Sigmoid colon (tissue), 7 donors: Measurements from ENCODE around the gene COL4A2. TPM values are rescaled to one million over a fixed set of nuclear protein-coding genes. Genes with fewer than 3 reads are reported as not detected.
A peak's percentile ranks its signal among the peaks of the same experiment; 100 is the strongest.

Experiments
- DNase-seq: peaks from one replicate; pipeline ENCODE4 v3.0.0-alpha.2; 2019
- H3K27ac ChIP-seq, 4 donors: fragments of 200-600 bp; sonication (generic); one replicate each; pipeline ENCODE4 v1.5.1; 2016 to 2019; ENCODE audit warnings: mild to moderate bottlenecking in 1 of 4
- H3K27me3 ChIP-seq, 3 donors: fragments of 200-600 bp; sonication (generic); one replicate each; pipeline ENCODE4 v1.5.1; 2019; ENCODE audit warnings: mild to moderate bottlenecking in 1 of 3
- H3K36me3 ChIP-seq, 4 donors: fragments of 200-600 bp; sonication (generic); one replicate each; pipeline ENCODE4 v1.5.1; 2016 to 2019
- H3K4me1 ChIP-seq, 4 donors: fragments of 200-600 bp; sonication (generic); one replicate each; pipeline ENCODE4 v1.5.1; 2017 to 2019
- H3K4me3 ChIP-seq, 4 donors: fragments of 200-600 bp; sonication (generic); one replicate each; pipeline ENCODE4 v1.5.1; 2017 to 2019; ENCODE audit warnings: mild to moderate bottlenecking in 2 of 4, moderate library complexity in 1 of 4
- H3K9me3 ChIP-seq, 4 donors: fragments of 200-600 bp in 3 of 4; sonication (generic) in 3 of 4; one replicate each; pipeline versions ENCODE4 v1.5.1 to v1.6.1; 2013 to 2019
- EP300 ChIP-seq, 4 donors: sonication (generic); formaldehyde crosslinking; IDR thresholded peaks; one replicate each; pipeline ENCODE4 v1.6.1; 2017; ENCODE audit warnings: antibody characterized with exemption in 4 of 4
- POLR2A ChIP-seq, 2 donors: fragments of 450-650 bp; IDR thresholded peaks; one replicate each; pipeline ENCODE4 v1.6.1; 2016; ENCODE audit warnings: antibody characterized with exemption in 2 of 2, mild to moderate bottlenecking in 2 of 2, moderate library complexity in 2 of 2
- POLR2AphosphoS5 ChIP-seq, 4 donors: sonication (generic); formaldehyde crosslinking; IDR thresholded peaks; one replicate each; pipeline ENCODE4 v1.6.1; 2017; ENCODE audit warnings: antibody characterized with exemption in 4 of 4
- WGBS, 2 donors: extraction: QIAGEN DNeasy Blood & Tissue Kit; methylation state at CpG; one replicate each; pipeline ENCODE4 v1.1.7; 2013; 5-methylcytosine and 5-hydroxymethylcytosine counted together
- intact Hi-C: fragments of 100-400 bp; cut with DNase I; formaldehyde crosslinking; loops from one replicate; pipeline ENCODE4 v1.15.1; 2023
- polyA plus RNA-seq, 3 donors: library from polyadenylated mRNA; stranded (reverse); fragments of 200-250 nt; gene quantifications; one replicate each; pipeline ENCODE4 v1.2.3, GENCODE V29; 2013
- total RNA-seq, 4 donors: library from RNA; depleted of rRNA; stranded (reverse); fragments of >200 nt; gene quantifications; one replicate each; pipeline ENCODE4 v1.1.0, GENCODE V29; 2016
- TF ChIP-seq, protein P1 (sequence below), 4 experiments: fragments of 450-650 bp in 3 of 4; fragments of 200-600 bp in 1 of 4; IDR thresholded peaks; one replicate each; pipeline ENCODE4 v1.5.1; 2016 to 2019; ENCODE audit warnings: antibody characterized with exemption in 4 of 4, mild to moderate bottlenecking in 3 of 4, moderate library complexity in 2 of 4
- donor health status: healthy with polysubstance abuse.
- donor health status: Bipolar disorder and iron deficiency.
- donor health status: healthy.

The COL4A2 gene
- total and polyA plus RNA-seq, 7 donors, result 24.0 to 1,039 (median 306) TPM

DNA sequence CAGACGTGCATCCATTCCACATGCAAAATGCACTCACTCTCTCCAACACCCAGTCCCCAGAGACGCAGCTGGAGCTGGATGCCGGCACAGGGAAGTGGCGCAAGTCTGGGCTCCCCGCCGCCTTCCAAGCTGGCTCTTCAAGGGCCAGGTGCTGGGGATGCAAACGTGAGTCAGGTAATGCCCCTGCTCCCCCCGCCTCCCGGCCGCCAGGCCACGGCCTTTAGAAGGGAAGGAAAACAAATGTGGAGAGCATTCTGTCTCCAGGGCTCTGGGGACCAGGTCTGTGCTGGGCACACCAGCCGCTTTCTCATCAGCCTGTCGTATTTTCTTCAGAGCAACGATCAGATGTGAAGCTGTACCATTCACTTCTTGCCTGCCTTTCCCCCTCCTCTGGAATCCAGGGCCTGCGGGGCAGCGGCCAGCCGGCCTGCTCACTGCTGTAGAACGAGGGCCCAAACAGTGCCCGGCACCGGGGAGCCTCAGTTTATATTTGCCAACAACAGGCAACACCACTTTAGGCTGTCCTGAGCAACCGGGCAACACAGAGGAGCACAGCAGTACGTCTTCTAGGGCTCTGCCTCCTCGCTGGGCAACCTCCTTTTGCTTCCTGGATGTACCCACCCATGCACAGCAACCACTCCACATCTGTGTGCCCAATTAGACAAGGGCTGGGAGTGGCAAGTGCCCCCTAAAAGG, 250.7 kb downstream of the COL4A2 start:
- H3K36me3 ChIP-seq, result no peaks in the 10 kb centered on the region
- H3K27ac ChIP-seq, result no peak overlapping the region
- peak; percentile 56 for DNase-seq
- intact Hi-C loops, result loop anchor here (5.0 kb wide), 1 partner anchor 35 kb away; no protein-coding TSS in a partner anchor
- H3K9me3 ChIP-seq, result no peaks in the 10 kb centered on the region
- peaks cover 0 to 36% (median 19%) of the 10 kb centered on the region in 4 donors for H3K4me1 ChIP-seq
- 90 to 92% methylated on average over 23 of the region's 23 CpGs for WGBS, 2 donors
- no peaks in the 10 kb centered on the region for H3K27me3 ChIP-seq
- TF ChIP-seq EP300 (IDR thresholded peaks at IDR 0.05) (no peak), POLR2AphosphoS5 (IDR thresholded peaks at IDR 0.05) (no peak), POLR2A (IDR thresholded peaks at IDR 0.05) (no peak)
- TF ChIP-seq, protein P1, sequence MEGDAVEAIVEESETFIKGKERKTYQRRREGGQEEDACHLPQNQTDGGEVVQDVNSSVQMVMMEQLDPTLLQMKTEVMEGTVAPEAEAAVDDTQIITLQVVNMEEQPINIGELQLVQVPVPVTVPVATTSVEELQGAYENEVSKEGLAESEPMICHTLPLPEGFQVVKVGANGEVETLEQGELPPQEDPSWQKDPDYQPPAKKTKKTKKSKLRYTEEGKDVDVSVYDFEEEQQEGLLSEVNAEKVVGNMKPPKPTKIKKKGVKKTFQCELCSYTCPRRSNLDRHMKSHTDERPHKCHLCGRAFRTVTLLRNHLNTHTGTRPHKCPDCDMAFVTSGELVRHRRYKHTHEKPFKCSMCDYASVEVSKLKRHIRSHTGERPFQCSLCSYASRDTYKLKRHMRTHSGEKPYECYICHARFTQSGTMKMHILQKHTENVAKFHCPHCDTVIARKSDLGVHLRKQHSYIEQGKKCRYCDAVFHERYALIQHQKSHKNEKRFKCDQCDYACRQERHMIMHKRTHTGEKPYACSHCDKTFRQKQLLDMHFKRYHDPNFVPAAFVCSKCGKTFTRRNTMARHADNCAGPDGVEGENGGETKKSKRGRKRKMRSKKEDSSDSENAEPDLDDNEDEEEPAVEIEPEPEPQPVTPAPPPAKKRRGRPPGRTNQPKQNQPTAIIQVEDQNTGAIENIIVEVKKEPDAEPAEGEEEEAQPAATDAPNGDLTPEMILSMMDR (IDR thresholded peaks at IDR 0.05), result no peak
- H3K4me3 ChIP-seq, result no peak overlapping the region

DNA sequence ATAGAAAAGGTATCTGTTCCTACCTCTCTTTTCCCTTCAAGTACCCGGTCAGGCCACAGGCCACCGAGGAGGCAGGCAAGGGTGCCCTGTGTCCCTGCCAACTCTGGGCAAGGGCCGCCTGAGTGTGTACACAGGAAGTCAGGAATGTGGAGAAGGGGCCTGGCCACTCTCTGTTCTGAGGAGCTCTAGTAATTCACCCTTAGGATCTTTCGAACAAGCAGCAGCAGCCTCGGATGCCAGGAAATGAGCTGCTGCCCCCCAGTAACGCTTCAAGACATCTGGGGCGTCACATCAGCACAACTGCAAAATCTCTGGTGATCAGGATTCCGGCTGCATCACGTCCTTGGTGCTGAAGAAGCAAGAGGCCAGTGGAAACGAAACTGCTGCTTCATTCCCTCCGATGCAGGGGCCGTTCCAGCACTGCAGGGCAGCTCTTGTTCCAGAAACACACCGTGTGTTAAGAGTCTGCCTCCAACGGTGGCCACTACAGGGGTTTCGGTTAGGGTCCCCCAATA, 252.4 kb downstream of the COL4A2 start:
- 9 to 50% methylated on average over 15 of the region's 15 CpGs for WGBS, 2 donors
- H3K9me3 ChIP-seq, result no peaks in the 10 kb centered on the region
- DNase-seq, result peak; percentile 81
- no peaks in the 10 kb centered on the region for H3K27me3 ChIP-seq
- no peaks in the 10 kb centered on the region for H3K36me3 ChIP-seq
- TF ChIP-seq, protein P1 (IDR thresholded peaks at IDR 0.05), result no peak
- TF ChIP-seq POLR2A (IDR thresholded peaks at IDR 0.05) (peak in 1 of 2 donors; percentile 18), POLR2AphosphoS5 (IDR thresholded peaks at IDR 0.05) (peak; percentile 10 to 81 (median 62)), EP300 (IDR thresholded peaks at IDR 0.05) (no peak)
- intact Hi-C loops, result loop anchor here (5.0 kb wide), 1 partner anchor 37 kb away; no protein-coding TSS in a partner anchor
- H3K27ac ChIP-seq, result peak overlapping the region; percentile 92 to 93 (median 92)
- H3K4me3 ChIP-seq, result peak overlapping the region in 3 of 4 donors; percentile 71 to 89 (median 80)
- peaks cover 0 to 44% (median 25%) of the 10 kb centered on the region in 4 donors for H3K4me1 ChIP-seq

DNA sequence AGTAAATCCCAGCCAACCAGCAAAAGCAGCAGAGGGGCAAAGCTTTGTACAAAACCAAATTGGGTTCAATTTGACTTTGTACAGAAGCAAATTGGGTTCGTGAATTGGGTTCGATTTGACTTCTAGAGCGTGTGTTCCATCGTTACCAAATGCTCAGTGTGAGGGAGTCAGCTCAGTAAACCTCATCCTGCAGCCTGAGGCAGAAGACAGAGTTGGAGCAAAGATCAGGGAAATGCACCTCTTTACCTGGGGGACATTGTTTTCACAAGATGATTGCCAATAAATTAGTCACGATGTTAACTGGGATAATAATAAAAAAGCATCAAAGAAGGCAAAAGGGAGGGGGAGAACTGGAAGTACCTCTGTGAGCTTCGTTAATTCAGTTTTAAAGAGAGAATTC, 252.9 kb downstream of the COL4A2 start:
- H3K4me1 ChIP-seq, result peaks cover 0 to 44% (median 25%) of the 10 kb centered on the region in 4 donors
- peak overlapping the region; percentile 92 to 93 (median 92) for H3K27ac ChIP-seq
- WGBS, 2 donors, result 15 to 56% methylated on average over 6 of the region's 6 CpGs
- intact Hi-C loops, result loop anchor here (2.0 to 10.0 kb wide), 6 partner anchors 38 to 773 kb away; partner anchors contain the start of gene IRS2
- no peaks in the 10 kb centered on the region for H3K9me3 ChIP-seq
- no peaks in the 10 kb centered on the region for H3K27me3 ChIP-seq
- no peak for DNase-seq
- no peaks in the 10 kb centered on the region for H3K36me3 ChIP-seq
- TF ChIP-seq, protein P1 (IDR thresholded peaks at IDR 0.05), result no peak
- TF ChIP-seq POLR2A (IDR thresholded peaks at IDR 0.05) (no peak), EP300 (IDR thresholded peaks at IDR 0.05) (no peak), POLR2AphosphoS5 (IDR thresholded peaks at IDR 0.05) (no peak)
- H3K4me3 ChIP-seq, result peak overlapping the region; percentile 57 to 89 (median 76)

DNA sequence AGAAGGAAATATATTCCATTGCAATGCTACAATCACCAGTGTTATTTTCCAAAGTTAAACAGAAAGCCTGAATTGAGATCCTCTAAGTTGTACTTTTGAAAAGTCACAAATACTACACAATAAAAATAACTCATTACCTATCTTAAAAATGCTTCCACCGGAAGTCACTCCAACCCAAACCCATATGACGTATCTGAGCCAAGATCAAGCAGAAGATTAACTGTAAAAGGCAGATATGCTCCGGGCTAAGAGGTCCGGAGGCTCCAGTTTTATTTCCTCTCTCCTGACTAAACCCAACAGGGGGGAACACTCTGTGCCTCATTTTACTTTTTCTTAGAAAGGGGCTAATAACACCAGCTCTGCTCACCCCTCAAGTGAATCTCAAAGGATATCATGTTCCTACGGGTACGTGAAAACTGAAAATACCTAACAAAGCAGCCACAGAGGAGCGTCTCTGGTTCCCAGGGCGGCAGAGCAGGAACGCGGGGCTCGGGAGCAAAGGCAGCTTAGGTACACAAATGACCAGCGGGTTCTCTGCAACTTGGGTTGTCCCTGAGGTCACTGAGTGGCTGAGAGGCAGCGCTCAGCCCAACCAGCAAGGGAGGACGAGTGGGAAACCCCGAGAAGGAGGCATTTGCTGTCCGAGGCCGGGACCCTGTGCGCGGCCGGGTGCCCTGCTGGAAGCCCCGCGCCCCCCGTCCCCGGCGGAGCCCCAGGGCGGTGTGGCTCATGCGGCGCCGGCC, 253.7 kb downstream of the COL4A2 start:
- Histone ChIP-seq H3K27me3 (no peaks in the 10 kb centered on the region), H3K36me3 (no peaks in the 10 kb centered on the region), H3K9me3 (no peaks in the 10 kb centered on the region), H3K4me1 (peaks cover 0 to 44% (median 25%) of the 10 kb centered on the region in 4 donors), H3K27ac (peak overlapping the region; percentile 92 to 93 (median 92)), H3K4me3 (peak overlapping the region; percentile 57 to 89 (median 76))
- 1 to 2% methylated on average over 29 of the region's 29 CpGs for WGBS, 2 donors
- peak; percentile 75 for DNase-seq
- peak in 1 of 2 donors; percentile 14 for TF ChIP-seq POLR2A (IDR thresholded peaks at IDR 0.05)
- peak; percentile 28 to 65 (median 42) for TF ChIP-seq POLR2AphosphoS5 (IDR thresholded peaks at IDR 0.05)
- no peak for TF ChIP-seq EP300 (IDR thresholded peaks at IDR 0.05)
- intact Hi-C loops, result loop anchor here (2.0 to 10.0 kb wide), 5 partner anchors 52 to 773 kb away; partner anchors contain the start of gene IRS2
